Left lung (tissue), 10 donors: ENCODE results near the gene DNMT3B. TPM values are rescaled to one million over a fixed set of nuclear protein-coding genes. Genes with fewer than 3 reads are reported as not detected.

Experiments
- ATAC-seq: fragments of 200-7000 bp; cut with Tn5 transposase; one replicate; pipeline ENCODE4 v1.9.1; 2020; ENCODE audit warnings: moderate library complexity
- DNase-seq, 4 donors: peaks; one replicate each; pipeline ENCODE4 v3.0.0-alpha.2; 2013 to 2020
- H3K27ac ChIP-seq, 2 donors: fragments of 200-600 bp; sonication (generic) in 1 of 2; one replicate each; pipeline versions ENCODE4 v1.5.0 to v1.8.0; 2020 to 2021
- H3K27me3 ChIP-seq, 2 donors: fragments of 200-600 bp; sonication (generic) in 1 of 2; one replicate each; pipeline versions ENCODE4 v1.5.0 to v1.8.0; 2020 to 2021
- H3K36me3 ChIP-seq, 2 donors: fragments of 200-600 bp; sonication (generic) in 1 of 2; one replicate each; pipeline versions ENCODE4 v1.5.0 to v1.8.0; 2020 to 2021
- H3K4me1 ChIP-seq, 2 donors: fragments of 200-600 bp; one replicate each; pipeline ENCODE4 v1.8.0; 2021
- H3K4me3 ChIP-seq, 2 donors: fragments of 200-600 bp; sonication (generic) in 1 of 2; one replicate each; pipeline versions ENCODE4 v1.5.0 to v1.8.0; 2020 to 2021; ENCODE audit warnings: mild to moderate bottlenecking in 1 of 2
- H3K9me3 ChIP-seq, 2 donors: fragments of 200-600 bp; sonication (generic) in 1 of 2; one replicate each; pipeline versions ENCODE4 v1.5.0 to v1.8.0; 2020 to 2021
- CTCF ChIP-seq, 2 donors: fragments of 200-600 bp; sonication (generic) in 1 of 2; IDR thresholded peaks; one replicate each; pipeline versions ENCODE4 v1.5.0 to v1.8.0; 2021; ENCODE audit warnings: antibody characterized with exemption in 2 of 2
- intact Hi-C, 2 donors: fragments of 100-400 bp; cut with DNase I; formaldehyde crosslinking; loops; one replicate each; pipeline versions ENCODE4 v1.11.2 to v1.14.2; 2022
- polyA plus RNA-seq, 6 donors: library from polyadenylated mRNA; unstranded; fragments of 120-200 nt; gene quantifications; one replicate each; pipeline ENCODE4 v1.2.1, GENCODE V29; 2013; ENCODE audit not compliant: insufficient read length in 6 of 6
- total RNA-seq, 2 donors: library from RNA; stranded (reverse); fragmentation: NEBNext Ultra II Directional; extraction: Animal tissue kit (Norgen Biotek cat#: 25700); gene quantifications; one replicate each; pipeline ENCODE4 v1.2.1, GENCODE V29; 2021
- donor health status: DM: no; HTN: yes; CAD: no.
- donor health status: DM: no; HTN: no; CAD: no.

Gene DNMT3B
- total and polyA plus RNA-seq, 8 donors, result 0.86 to 8.3 (median 6.4) TPM

GRCh38 chr20:32823737-32824588 lies 61.8 kb downstream of the DNMT3B start:
- DNase-seq (no peak), ATAC-seq (no peak)
- intact Hi-C loops, result no loop called here
- peaks cover 7 to 74% of the 10 kb centered on the region in 2 donors for H3K4me1 ChIP-seq
- no peak overlapping the region for H3K4me3 ChIP-seq
- peaks cover 3 to 36% of the 10 kb centered on the region in 2 donors for H3K36me3 ChIP-seq
- peak overlapping the region in 1 of 2 donors; percentile 14 for H3K27ac ChIP-seq
- TF ChIP-seq CTCF (IDR thresholded peaks at IDR 0.05), result no peak
- H3K27me3 ChIP-seq, result no peaks in the 10 kb centered on the region
- no peaks in the 10 kb centered on the region for H3K9me3 ChIP-seq

DNA sequence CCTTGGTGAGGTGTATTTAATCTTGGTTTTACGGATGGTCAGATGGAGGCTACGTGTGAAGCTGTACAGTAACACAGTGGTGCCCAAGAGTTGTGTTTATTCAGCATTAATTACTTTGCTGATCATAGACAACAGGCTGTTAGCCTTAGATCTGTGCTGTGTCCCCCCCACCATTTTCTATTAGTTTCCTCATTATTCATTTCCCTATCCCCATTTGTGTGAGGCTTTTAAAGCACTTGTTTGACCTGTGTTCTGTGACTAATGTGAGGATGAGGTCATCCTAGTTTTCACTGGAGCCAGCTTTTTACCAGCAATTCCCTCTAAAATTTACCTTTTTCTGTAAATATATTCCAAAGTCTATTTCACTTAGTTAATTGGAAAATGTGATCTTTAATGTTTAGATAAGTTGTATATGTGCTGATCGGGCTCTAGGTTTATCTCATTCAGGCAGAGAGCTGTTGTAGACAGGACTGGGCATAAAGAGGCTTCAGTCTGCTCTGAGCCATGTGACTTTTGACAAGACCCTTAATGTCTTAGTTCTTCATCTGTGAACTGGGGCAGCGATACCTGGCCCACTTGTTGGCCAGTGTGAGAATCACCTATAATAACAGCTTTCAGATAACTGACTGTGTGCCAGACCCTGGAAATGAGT lies 66.0 kb downstream of the DNMT3B start:
- ATAC-seq (no peak), DNase-seq (no peak)
- no peak for TF ChIP-seq CTCF (IDR thresholded peaks at IDR 0.05)
- H3K27ac ChIP-seq, result no peak overlapping the region
- no peaks in the 10 kb centered on the region for H3K9me3 ChIP-seq
- peaks cover 3 to 56% of the 10 kb centered on the region in 2 donors for H3K36me3 ChIP-seq
- intact Hi-C loops, result no loop called here
- H3K4me3 ChIP-seq, result no peak overlapping the region
- H3K27me3 ChIP-seq, result no peaks in the 10 kb centered on the region
- H3K4me1 ChIP-seq, result peaks cover 4 to 74% of the 10 kb centered on the region in 2 donors

- Histone ChIP-seq H3K36me3 (peaks cover 3 to 68% of the 10 kb centered on the region in 2 donors), H3K27me3 (no peaks in the 10 kb centered on the region), H3K4me3 (no peak overlapping the region), H3K27ac (peak overlapping the region; percentile 56 to 80), H3K9me3 (no peaks in the 10 kb centered on the region), H3K4me1 (peaks cover 0 to 61% of the 10 kb centered on the region in 2 donors)
- no peak for TF ChIP-seq CTCF (IDR thresholded peaks at IDR 0.05)
- no peak for ATAC-seq
- no peak for DNase-seq
- intact Hi-C loops, result no loop called here
Observed at GRCh38 chr20:32829311-32830005, 67.3 kb downstream of the DNMT3B start.

DNA sequence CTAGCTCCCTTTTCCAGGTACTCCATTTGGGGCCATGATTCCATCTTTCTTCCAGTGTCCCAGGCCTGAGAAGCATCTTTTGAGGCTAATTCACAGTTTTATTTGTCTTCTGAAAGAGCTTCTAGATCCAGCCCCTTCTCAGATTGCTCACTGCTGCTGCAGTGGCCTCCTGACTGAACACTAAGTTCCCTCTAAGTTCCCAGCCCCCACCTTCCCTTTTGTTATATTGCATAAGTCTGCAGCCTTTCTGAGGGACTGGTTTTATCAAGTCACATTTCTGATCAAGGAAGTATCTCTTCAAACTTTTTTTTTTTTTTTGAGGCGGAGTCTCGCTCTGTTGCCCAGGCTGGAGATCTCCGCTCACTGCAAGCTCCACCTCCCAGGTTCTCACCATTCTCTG lies 68.3 kb downstream of the DNMT3B start:
- H3K9me3 ChIP-seq, result no peaks in the 10 kb centered on the region
- DNase-seq, result peak in 2 of 4 donors; percentile 10 to 45
- H3K4me3 ChIP-seq, result no peak overlapping the region
- peaks cover 0 to 51% of the 10 kb centered on the region in 2 donors for H3K4me1 ChIP-seq
- peaks cover 3 to 77% of the 10 kb centered on the region in 2 donors for H3K36me3 ChIP-seq
- peak; percentile 87 for ATAC-seq
- H3K27me3 ChIP-seq, result no peaks in the 10 kb centered on the region
- no peak for TF ChIP-seq CTCF (IDR thresholded peaks at IDR 0.05)
- intact Hi-C loops, result no loop called here
- H3K27ac ChIP-seq, result peak overlapping the region; percentile 54 to 80
